HG02798 (cell line): ENCODE data around the gene NPIPB2.
"Not testable (repeated sequence)": the region's sequence is repeated elsewhere in the genome, so short reads cannot be mapped to it uniquely, and the experiment has no call there.

Experiments
- ATAC-seq: cut with Tn5 transposase; IDR thresholded peaks from one replicate; pipeline ENCODE4 v1.9.1; 2021; ENCODE audit warnings: mild to moderate bottlenecking; ENCODE audit not compliant: unreplicated experiment, poor library complexity

The NPIPB2 gene

GRCh38 chr16:11962978-11963377 lies 21.1 kb upstream of the NPIPB2 start:
- not testable (repeated sequence) for ATAC-seq

- not testable (repeated sequence) for ATAC-seq
Observed at GRCh38 chr16:11962457-11962856, 20.6 kb upstream of the NPIPB2 start.

GRCh38 chr16:11957591-11958395 lies 15.9 kb upstream of the NPIPB2 start:
- no peak for ATAC-seq

- no peak for ATAC-seq
Observed at GRCh38 chr16:11956558-11956957, 14.7 kb upstream of the NPIPB2 start.

GRCh38 chr16:11955713-11956123 lies 13.9 kb upstream of the NPIPB2 start:
- ATAC-seq = no peak

- ATAC-seq = not testable (repeated sequence)
Observed at GRCh38 chr16:11953576-11953975, 11.7 kb upstream of the NPIPB2 start.

- ATAC-seq = no peak
Observed at GRCh38 chr16:11950388-11950787, 8.5 kb upstream of the NPIPB2 start.

- ATAC-seq = peak; percentile 57
Observed at GRCh38 chr16:11949527-11949926, 7.7 kb upstream of the NPIPB2 start.

GRCh38 chr16:11948819-11949218 lies 7.0 kb upstream of the NPIPB2 start:
- no peak for ATAC-seq

GRCh38 chr16:11946433-11946832 lies 4.6 kb upstream of the NPIPB2 start:
- no peak for ATAC-seq

- not testable (repeated sequence) for ATAC-seq
Observed at GRCh38 chr16:11927350-11927749, 14.5 kb downstream of the NPIPB2 start.

- ATAC-seq = not testable (repeated sequence)
Observed at GRCh38 chr16:11924046-11924445, 17.8 kb downstream of the NPIPB2 start.

GRCh38 chr16:11916524-11917285 lies 25.1 kb downstream of the NPIPB2 start:
- ATAC-seq = no peak

GRCh38 chr16:11915644-11916523 lies 26.0 kb downstream of the NPIPB2 start, which contains the start of gene GSPT1:
Gene GSPT1, minus strand, starts transcription at chr16:11915956. Its CDS starts 236 bp downstream, at chr16:11915720.
- ATAC-seq = peak; percentile 88

- peak; percentile 29 for ATAC-seq
Observed at GRCh38 chr16:11915114-11915643, 26.7 kb downstream of the NPIPB2 start.

- ATAC-seq = no peak
Observed at GRCh38 chr16:11914210-11915113, 27.4 kb downstream of the NPIPB2 start.

GRCh38 chr16:11913425-11914079 lies 28.3 kb downstream of the NPIPB2 start:
- ATAC-seq = no peak

- no peak for ATAC-seq
Observed at GRCh38 chr16:11909653-11910545, 31.9 kb downstream of the NPIPB2 start.
